ENCODE data around the gene ATF7IP2.

Gene ATF7IP2

GRCh38 chr16:10509534-10510025 lies 123.7 kb downstream of the ATF7IP2 start:
- no peaks in the 10 kb centered on the region for H3K36me3 ChIP-seq (ENCODE audit: control insufficient read depth, insufficient read depth, low read length)
- H3K27me3 ChIP-seq (ENCODE audit: control insufficient read depth, insufficient read depth, low read length, poor library complexity, severe bottlenecking): no peaks in the 10 kb centered on the region
- H3K27ac ChIP-seq (ENCODE audit: insufficient read depth, low read depth, low read length, poor library complexity, severe bottlenecking): no peak overlapping the region
- H3K9me3 ChIP-seq (ENCODE audit: control insufficient read depth, low read length): no peaks in the 10 kb centered on the region
- no peak overlapping the region for H3K4me3 ChIP-seq (ENCODE audit: insufficient read depth, low read depth, low read length)
- WGBS, 2 experiments: 21 to 23% methylated on average over 6 of the region's 6 CpGs
- no peaks in the 10 kb centered on the region for H3K4me1 ChIP-seq (ENCODE audit: control insufficient read depth, insufficient read depth, low read length)

GRCh38 chr16:10510279-10510678 lies 124.4 kb downstream of the ATF7IP2 start:
- Histone ChIP-seq H3K27ac (ENCODE audit: insufficient read depth, low read depth, low read length, poor library complexity, severe bottlenecking) (no peak overlapping the region), H3K4me1 (ENCODE audit: control insufficient read depth, insufficient read depth, low read length) (no peaks in the 10 kb centered on the region), H3K36me3 (ENCODE audit: control insufficient read depth, insufficient read depth, low read length) (no peaks in the 10 kb centered on the region), H3K9me3 (ENCODE audit: control insufficient read depth, low read length) (no peaks in the 10 kb centered on the region), H3K27me3 (ENCODE audit: control insufficient read depth, insufficient read depth, low read length, poor library complexity, severe bottlenecking) (no peaks in the 10 kb centered on the region), H3K4me3 (ENCODE audit: insufficient read depth, low read depth, low read length) (no peak overlapping the region)
- 74 to 87% methylated on average over 2 of the region's 2 CpGs for WGBS, 2 experiments

GRCh38 chr16:10511829-10512228 lies 126.0 kb downstream of the ATF7IP2 start:
- Histone ChIP-seq H3K27ac (ENCODE audit: insufficient read depth, low read depth, low read length, poor library complexity, severe bottlenecking) (no peak overlapping the region), H3K36me3 (ENCODE audit: control insufficient read depth, insufficient read depth, low read length) (no peaks in the 10 kb centered on the region), H3K9me3 (ENCODE audit: control insufficient read depth, low read length) (no peaks in the 10 kb centered on the region), H3K4me3 (ENCODE audit: insufficient read depth, low read depth, low read length) (no peak overlapping the region), H3K4me1 (ENCODE audit: control insufficient read depth, insufficient read depth, low read length) (no peaks in the 10 kb centered on the region), H3K27me3 (ENCODE audit: control insufficient read depth, insufficient read depth, low read length, poor library complexity, severe bottlenecking) (no peaks in the 10 kb centered on the region)
- 90 to 96% methylated on average over 1 of the region's 1 CpG for WGBS, 2 experiments

- 68 to 70% methylated on average over 6 of the region's 6 CpGs for WGBS, 2 experiments
- H3K27ac ChIP-seq (ENCODE audit: insufficient read depth, low read depth, low read length, poor library complexity, severe bottlenecking): no peak overlapping the region
- H3K9me3 ChIP-seq (ENCODE audit: control insufficient read depth, low read length): no peaks in the 10 kb centered on the region
- H3K4me1 ChIP-seq (ENCODE audit: control insufficient read depth, insufficient read depth, low read length): no peaks in the 10 kb centered on the region
- H3K4me3 ChIP-seq (ENCODE audit: insufficient read depth, low read depth, low read length): no peak overlapping the region
- H3K27me3 ChIP-seq (ENCODE audit: control insufficient read depth, insufficient read depth, low read length, poor library complexity, severe bottlenecking): no peaks in the 10 kb centered on the region
- no peaks in the 10 kb centered on the region for H3K36me3 ChIP-seq (ENCODE audit: control insufficient read depth, insufficient read depth, low read length)
Measured at GRCh38 chr16:10514369-10515055, 128.7 kb downstream of the ATF7IP2 start.

GRCh38 chr16:10517868-10518267 lies 132.0 kb downstream of the ATF7IP2 start:
- H3K4me1 ChIP-seq (ENCODE audit: control insufficient read depth, insufficient read depth, low read length): no peaks in the 10 kb centered on the region
- H3K36me3 ChIP-seq (ENCODE audit: control insufficient read depth, insufficient read depth, low read length): no peaks in the 10 kb centered on the region
- H3K4me3 ChIP-seq (ENCODE audit: insufficient read depth, low read depth, low read length): no peak overlapping the region
- H3K27me3 ChIP-seq (ENCODE audit: control insufficient read depth, insufficient read depth, low read length, poor library complexity, severe bottlenecking): no peaks in the 10 kb centered on the region
- H3K27ac ChIP-seq (ENCODE audit: insufficient read depth, low read depth, low read length, poor library complexity, severe bottlenecking): no peak overlapping the region
- 86 to 87% methylated on average over 5 of the region's 5 CpGs for WGBS, 2 experiments
- H3K9me3 ChIP-seq (ENCODE audit: control insufficient read depth, low read length): no peaks in the 10 kb centered on the region

- no peaks in the 10 kb centered on the region for H3K36me3 ChIP-seq (ENCODE audit: control insufficient read depth, insufficient read depth, low read length)
- WGBS, 2 experiments: 88% methylated on average over 7 of the region's 7 CpGs
- H3K4me3 ChIP-seq (ENCODE audit: insufficient read depth, low read depth, low read length): no peak overlapping the region
- no peak overlapping the region for H3K27ac ChIP-seq (ENCODE audit: insufficient read depth, low read depth, low read length, poor library complexity, severe bottlenecking)
- H3K9me3 ChIP-seq (ENCODE audit: control insufficient read depth, low read length): no peaks in the 10 kb centered on the region
- H3K4me1 ChIP-seq (ENCODE audit: control insufficient read depth, insufficient read depth, low read length): no peaks in the 10 kb centered on the region
- H3K27me3 ChIP-seq (ENCODE audit: control insufficient read depth, insufficient read depth, low read length, poor library complexity, severe bottlenecking): no peaks in the 10 kb centered on the region
Measured at GRCh38 chr16:10518479-10519041, 132.7 kb downstream of the ATF7IP2 start.

GRCh38 chr16:10519297-10519696 lies 133.4 kb downstream of the ATF7IP2 start:
- Histone ChIP-seq H3K36me3 (ENCODE audit: control insufficient read depth, insufficient read depth, low read length) (no peaks in the 10 kb centered on the region), H3K27me3 (ENCODE audit: control insufficient read depth, insufficient read depth, low read length, poor library complexity, severe bottlenecking) (no peaks in the 10 kb centered on the region), H3K4me1 (ENCODE audit: control insufficient read depth, insufficient read depth, low read length) (no peaks in the 10 kb centered on the region), H3K4me3 (ENCODE audit: insufficient read depth, low read depth, low read length) (no peak overlapping the region), H3K27ac (ENCODE audit: insufficient read depth, low read depth, low read length, poor library complexity, severe bottlenecking) (no peak overlapping the region), H3K9me3 (ENCODE audit: control insufficient read depth, low read length) (no peaks in the 10 kb centered on the region)
- no CpG with 5 or more reads among the region's 1 CpG for WGBS, 2 experiments

- no peak overlapping the region for H3K4me3 ChIP-seq (ENCODE audit: insufficient read depth, low read depth, low read length)
- no peak overlapping the region for H3K27ac ChIP-seq (ENCODE audit: insufficient read depth, low read depth, low read length, poor library complexity, severe bottlenecking)
- 80 to 88% methylated on average over 10 of the region's 10 CpGs for WGBS, 2 experiments
- no peaks in the 10 kb centered on the region for H3K9me3 ChIP-seq (ENCODE audit: control insufficient read depth, low read length)
- H3K36me3 ChIP-seq (ENCODE audit: control insufficient read depth, insufficient read depth, low read length): no peaks in the 10 kb centered on the region
- no peaks in the 10 kb centered on the region for H3K27me3 ChIP-seq (ENCODE audit: control insufficient read depth, insufficient read depth, low read length, poor library complexity, severe bottlenecking)
- no peaks in the 10 kb centered on the region for H3K4me1 ChIP-seq (ENCODE audit: control insufficient read depth, insufficient read depth, low read length)
Measured at GRCh38 chr16:10519929-10520868, 134.3 kb downstream of the ATF7IP2 start.

GRCh38 chr16:10520869-10521578 lies 135.2 kb downstream of the ATF7IP2 start:
- Histone ChIP-seq H3K27me3 (ENCODE audit: control insufficient read depth, insufficient read depth, low read length, poor library complexity, severe bottlenecking) (no peaks in the 10 kb centered on the region), H3K27ac (ENCODE audit: insufficient read depth, low read depth, low read length, poor library complexity, severe bottlenecking) (no peak overlapping the region), H3K4me1 (ENCODE audit: control insufficient read depth, insufficient read depth, low read length) (no peaks in the 10 kb centered on the region), H3K36me3 (ENCODE audit: control insufficient read depth, insufficient read depth, low read length) (no peaks in the 10 kb centered on the region), H3K4me3 (ENCODE audit: insufficient read depth, low read depth, low read length) (no peak overlapping the region), H3K9me3 (ENCODE audit: control insufficient read depth, low read length) (no peaks in the 10 kb centered on the region)
- WGBS, 2 experiments: 83 to 84% methylated on average over 7 of the region's 7 CpGs

Measured in ectodermal cell (in vitro differentiated cells).